ENCODE results near the gene NAPEPLD.
"Not testable (repeated sequence)": the region's sequence is repeated elsewhere in the genome, so short reads cannot be mapped to it uniquely, and the experiment has no call there.

Gene NAPEPLD

GRCh38 chr7:103148994-103149807 is at the start of gene NAPEPLD:
TSS of gene NAPEPLD (minus strand) at chr7:103149099. CDS start at chr7:103128776, 20,323 bp downstream.
- DNase-seq (ENCODE audit: low read depth in 2 of 2, low spot score in 1 of 2), result peak; percentile 28 to 34

DNA sequence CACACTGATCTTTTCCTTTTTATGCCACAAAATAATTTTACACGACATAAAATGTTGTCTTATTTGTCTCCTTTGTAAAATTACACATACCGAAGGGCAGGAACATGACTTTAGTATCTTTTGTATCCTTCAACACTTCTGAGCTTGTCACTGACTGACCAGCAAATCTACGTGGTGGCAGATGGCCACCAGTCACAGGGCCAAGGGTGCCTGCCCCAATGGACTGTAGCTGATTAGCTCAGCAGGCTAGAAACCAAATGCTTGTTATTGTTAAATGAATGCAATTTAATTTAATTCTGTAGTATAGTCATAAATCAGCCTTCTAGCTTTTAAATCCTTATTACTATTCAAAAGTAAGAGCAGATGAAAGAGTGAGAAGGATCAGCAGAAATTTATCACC is 49.2 kb upstream of the NAPEPLD start:
- DNase-seq (ENCODE audit: low read depth in 2 of 2, low spot score in 1 of 2), result not testable (repeated sequence)

GRCh38 chr7:103195364-103195763 is 46.5 kb upstream of the NAPEPLD start:
- DNase-seq (ENCODE audit: low read depth in 2 of 2, low spot score in 1 of 2), result not testable (repeated sequence)

DNA sequence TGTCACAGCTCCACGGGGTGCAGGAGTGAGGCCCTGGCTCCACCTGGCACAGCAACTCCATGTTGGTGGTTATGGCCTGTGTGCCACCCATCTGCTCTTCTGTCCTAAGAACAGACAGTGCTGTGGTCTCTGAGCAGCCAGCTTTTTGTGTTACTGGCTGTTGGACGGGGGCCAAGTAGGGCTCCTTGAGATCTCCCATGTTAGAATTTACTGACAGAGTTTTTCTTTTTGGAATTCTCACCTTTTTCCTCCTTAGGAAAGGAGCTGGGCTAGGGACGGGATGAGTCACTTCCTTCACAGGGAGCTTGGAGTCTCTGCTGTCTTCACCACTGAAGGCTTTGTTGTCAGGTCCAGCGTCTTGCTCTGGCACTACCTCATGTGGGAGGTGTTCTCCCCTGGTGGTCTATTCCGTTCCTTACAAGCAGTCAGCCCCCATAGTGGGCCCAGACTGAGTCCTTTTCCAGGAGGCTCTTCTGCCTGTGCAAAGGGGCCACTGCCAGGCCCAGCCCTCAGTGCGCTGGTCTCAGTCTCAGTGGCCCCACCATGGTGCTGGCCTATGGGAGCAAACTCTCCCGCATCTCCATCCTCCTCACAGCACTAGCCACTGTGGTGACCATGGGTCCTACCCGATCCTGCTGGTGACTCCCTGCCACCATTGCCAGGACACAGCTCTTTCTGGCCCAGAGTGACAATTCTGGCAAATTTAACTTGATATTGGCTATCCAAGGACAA is 23.7 kb upstream of the NAPEPLD start:
- not testable (repeated sequence) for DNase-seq (ENCODE audit: low read depth in 2 of 2, low spot score in 1 of 2)

DNA sequence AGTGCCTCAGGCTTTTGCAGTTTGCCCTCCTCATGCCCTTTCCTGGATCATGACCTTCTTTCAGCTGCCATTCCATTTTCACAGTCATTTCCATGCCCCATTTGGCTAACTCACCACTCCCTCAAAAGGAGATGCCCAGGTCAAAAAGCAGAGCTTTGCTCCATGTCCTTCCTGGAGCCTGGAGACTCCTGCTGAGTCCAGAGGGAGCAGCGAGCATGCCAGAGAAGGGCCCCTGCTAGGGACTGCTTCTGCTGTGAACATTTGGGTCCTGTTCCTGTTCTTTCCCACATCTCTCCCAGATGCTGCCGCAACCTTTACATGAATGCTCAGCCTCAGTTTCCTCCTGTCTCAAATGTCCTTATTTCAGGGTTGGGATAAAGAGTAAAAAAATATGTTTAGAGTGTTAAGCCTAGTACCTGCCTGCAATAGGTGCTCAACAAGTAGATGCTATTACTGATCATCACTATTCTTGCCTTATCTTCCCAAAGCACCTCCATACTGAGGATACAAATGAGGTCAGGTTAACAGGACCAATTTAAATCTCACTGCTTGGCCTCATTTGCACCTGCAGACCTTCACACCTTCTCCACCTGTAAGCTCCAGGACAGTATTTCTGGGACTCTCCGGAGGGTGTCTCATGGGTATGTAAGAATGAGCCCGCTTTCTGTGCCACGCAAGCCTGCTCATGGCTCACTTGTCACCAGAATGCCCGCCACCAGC is 23.0 kb upstream of the NAPEPLD start:
- DNase-seq (ENCODE audit: low read depth in 2 of 2, low spot score in 1 of 2), result not testable (repeated sequence)

DNA sequence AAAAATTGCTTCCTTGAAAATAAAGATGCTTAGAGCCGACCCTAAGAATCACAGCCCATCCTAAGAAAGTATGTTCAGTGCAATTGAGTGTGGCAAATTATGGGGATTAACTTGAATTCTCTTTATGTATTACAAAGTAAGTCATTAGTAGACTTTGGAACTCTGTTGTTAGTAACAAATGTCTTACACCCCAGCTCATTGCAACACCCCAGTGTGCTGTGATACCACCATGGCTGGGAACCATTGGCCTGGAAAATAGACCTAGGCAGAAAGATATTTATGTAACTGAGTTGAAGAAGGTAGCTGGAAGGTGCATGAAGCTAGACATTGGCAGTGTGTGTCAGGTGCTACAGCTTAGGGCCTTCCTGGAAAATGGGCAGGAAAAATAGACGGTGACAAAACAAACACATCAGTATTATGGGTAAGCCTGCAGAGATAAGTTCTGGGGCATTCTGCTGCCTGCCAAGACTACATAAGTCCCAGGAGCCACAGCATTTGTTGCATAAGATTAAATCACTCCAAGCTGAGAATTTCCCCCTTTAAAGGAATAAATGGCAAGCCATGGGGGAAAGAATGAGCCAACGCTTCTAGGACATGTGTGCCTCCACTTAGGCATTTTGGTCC is 18.1 kb upstream of the NAPEPLD start:
- not testable (repeated sequence) for DNase-seq (ENCODE audit: low read depth in 2 of 2, low spot score in 1 of 2)

DNA sequence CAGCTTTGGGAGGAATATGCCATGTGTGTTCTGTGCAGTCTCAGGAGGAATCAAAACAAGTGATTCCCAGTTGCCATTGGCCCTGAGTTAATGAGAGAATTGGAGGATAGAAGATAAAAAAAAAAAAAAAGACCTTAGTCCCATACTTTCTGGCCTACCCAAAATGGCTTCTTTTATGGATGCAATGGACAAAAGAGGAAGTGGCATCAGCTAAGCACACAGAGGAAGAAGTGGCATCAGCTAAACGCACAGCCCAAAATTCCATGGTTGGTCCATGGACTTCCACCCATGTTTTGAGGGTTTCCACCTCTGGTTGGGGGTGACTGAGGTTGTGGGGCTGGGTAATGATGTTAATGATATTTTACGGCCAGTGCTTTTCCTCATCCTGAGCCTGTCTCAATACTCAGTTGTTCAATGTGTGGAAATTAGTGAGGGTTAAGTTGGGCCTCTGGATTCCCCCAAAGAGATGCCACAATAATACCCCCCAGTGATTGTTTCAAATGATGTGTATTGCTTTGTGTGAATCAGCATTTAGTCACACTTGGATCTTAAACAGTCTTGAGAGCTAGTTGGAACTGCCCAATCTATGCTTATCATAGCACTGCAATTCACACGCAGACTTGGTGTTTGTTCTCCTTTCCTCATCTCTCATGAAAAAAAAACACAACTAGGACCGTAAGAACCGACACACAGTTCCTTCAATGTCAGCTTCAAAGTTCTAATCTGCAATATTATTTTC is 14.4 kb upstream of the NAPEPLD start:
- DNase-seq (ENCODE audit: low read depth in 2 of 2, low spot score in 1 of 2), result not testable (repeated sequence)

DNA sequence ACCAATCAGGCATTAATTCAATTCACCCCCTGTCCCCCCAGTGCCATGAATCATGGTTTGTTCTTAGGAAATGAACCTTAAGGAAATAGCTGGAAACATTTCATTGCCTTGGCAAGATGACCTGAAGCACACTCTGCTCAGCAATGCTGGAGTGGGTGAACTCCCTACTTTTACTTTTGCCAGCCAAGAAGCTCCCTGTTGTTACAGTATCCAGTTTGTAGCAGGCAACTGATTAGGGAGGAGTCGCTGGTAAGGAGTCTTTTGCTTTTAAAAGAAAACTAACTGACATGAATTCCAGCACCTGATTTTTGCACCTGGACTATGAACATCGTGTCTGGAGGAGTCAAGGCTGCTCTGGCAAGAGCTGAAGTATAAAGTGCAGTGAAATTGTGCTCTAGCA is 13.7 kb upstream of the NAPEPLD start:
- DNase-seq (ENCODE audit: low read depth in 2 of 2, low spot score in 1 of 2), result not testable (repeated sequence)

- DNase-seq (ENCODE audit: low read depth in 2 of 2, low spot score in 1 of 2), result not testable (repeated sequence)
Observed at GRCh38 chr7:103161998-103162616, 13.2 kb upstream of the NAPEPLD start.

DNA sequence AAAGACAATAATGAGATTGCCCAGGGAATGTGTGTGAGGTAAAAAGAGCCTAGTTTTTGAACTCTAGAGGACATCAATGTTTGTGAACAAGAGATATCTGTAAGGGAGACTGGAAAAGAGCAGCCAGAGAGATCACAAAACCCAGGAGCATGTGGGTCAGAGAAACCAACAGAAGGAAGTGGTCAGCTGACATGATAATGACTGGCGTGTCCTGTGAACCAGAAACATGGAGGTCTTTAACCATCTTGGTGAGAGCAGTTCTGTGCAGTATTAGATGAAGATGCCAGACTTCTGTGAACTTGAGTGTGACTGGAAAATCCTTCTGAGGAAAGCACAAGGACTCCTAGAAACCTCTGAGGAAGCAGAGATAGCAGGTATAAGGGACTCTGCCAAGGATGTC is 10.2 kb upstream of the NAPEPLD start:
- DNase-seq (ENCODE audit: low read depth in 2 of 2, low spot score in 1 of 2), result not testable (repeated sequence)

DNA sequence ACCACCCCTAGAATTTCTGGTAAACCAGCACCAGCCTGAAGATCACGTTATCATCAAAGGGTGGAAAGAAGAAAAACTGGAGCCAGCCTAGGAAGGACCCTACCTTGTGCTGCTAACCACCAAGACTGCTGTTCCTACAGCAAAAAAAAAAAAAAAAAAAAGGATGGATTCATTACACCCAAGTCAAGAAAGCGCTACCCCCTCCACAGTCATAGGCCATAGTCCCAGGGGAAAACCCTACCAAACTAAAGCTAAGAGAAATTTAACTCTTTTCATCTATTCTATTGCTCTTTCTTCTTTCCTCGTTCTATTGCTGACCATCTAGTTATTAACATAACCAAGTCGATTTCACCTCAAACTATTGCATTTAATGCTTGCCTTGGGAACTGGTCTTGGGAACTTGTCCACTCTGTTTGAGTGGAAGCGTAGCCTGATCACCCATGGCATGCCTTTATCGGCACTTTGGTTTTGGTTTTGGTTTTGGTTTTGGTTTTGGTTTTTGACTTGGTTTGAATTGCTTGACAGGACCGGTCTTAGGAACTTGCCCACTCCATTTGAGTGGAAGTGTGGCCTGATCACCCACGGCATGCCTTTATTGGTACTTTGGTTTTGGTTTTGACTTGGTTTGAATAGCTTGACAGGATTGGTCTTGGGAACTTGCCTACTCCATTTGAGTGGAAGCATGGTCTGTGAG is 6.6 kb upstream of the NAPEPLD start:
- DNase-seq (ENCODE audit: low read depth in 2 of 2, low spot score in 1 of 2), result not testable (repeated sequence)

- DNase-seq (ENCODE audit: low read depth in 2 of 2, low spot score in 1 of 2), result no peak
Observed at GRCh38 chr7:103154042-103154441, 5.1 kb upstream of the NAPEPLD start.

DNA sequence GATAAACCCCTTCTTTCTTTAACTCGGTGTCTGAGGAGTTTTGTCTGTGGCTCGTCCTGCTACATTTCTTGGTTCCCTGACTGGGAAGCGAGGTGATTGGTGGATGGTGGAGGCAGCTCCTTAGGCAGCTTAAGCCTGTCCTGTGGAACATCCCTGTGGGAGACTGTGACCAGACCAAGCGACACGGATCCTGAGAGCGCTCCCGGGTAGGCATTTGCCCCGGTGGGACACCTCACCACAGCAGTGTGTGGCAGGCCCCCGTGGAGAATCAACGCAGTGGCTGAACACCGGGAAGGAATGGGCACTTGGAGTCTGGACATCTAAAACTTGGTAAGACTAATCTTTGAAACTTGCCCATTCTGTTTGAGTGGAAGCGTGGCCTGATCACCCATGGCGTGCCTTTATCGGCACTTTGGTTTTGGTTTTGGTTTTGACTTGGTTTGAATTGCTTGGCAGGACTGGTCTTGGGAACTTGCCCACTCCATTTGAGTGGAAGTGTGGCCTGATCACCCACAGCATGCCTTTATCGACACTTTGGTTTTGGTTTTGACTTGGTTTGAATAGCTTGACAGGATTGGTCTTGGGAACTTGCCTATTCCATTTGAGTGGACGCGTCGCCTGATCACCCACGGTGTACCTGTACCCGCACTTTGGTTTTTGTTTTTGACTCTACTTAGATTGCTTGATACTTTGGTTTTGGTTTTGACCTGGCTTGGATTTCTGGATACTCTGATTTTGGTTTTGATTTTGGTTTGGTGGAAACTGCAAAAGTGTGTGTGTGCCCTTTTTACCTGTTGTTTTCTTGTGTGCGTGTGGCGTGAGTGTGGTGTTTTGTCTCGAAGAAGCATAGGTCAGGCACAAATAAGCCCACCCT is 4.1 kb upstream of the NAPEPLD start:
- not testable (repeated sequence) for DNase-seq (ENCODE audit: low read depth in 2 of 2, low spot score in 1 of 2)

DNA sequence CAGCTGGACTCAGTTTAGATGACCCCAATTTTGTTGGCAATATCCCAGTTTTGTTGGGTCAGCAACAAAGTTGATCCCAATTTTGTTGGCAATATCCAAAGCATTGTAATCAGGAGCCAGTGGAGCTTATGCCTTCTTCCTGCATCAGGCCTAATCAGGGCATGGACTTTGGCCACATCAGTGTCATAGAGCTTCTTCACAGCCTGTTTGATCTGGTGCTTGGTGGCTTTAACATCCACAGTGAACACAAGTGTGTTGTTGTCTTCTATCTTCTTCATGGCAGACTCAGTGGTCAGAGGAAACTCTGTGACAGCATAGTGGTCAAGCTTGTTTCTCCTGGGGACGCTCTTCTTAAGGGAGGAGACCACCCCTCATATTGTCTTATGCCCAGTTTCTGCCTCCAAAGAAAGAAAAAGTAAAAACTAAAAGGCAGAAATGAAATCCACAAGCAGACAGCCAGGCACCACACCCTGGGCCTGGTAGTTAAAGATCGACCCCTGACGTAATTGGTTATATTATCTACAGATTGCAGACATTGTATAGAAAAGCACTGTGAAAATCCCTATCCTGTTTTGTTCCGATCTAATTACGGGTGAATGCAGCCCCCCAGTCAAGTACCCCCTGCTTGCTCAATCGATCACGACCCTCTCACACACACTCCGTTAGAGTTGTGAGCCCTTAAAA is 3.2 kb upstream of the NAPEPLD start:
- DNase-seq (ENCODE audit: low read depth in 2 of 2, low spot score in 1 of 2), result not testable (repeated sequence)

DNA sequence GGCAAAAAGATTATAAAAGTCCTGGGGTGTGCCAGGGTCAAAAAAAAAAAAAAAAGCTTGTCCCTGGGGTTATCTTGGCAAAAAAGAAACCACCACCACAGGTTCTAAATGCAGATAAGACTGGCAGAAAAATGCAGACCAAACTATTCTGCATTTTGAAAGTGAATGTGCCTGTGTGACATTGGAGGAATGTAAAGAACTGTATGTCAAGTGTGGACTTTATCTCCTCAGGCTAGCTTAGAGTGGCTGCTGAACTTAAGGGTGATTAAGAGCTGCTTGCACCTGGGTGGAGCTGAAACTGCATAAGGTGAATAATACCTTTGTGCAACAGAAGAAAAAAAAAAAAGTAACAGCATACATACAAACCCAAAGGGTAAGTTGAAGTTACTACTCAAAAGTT is 1.3 kb upstream of the NAPEPLD start:
- no peak for DNase-seq (ENCODE audit: low read depth in 2 of 2, low spot score in 1 of 2)

DNA sequence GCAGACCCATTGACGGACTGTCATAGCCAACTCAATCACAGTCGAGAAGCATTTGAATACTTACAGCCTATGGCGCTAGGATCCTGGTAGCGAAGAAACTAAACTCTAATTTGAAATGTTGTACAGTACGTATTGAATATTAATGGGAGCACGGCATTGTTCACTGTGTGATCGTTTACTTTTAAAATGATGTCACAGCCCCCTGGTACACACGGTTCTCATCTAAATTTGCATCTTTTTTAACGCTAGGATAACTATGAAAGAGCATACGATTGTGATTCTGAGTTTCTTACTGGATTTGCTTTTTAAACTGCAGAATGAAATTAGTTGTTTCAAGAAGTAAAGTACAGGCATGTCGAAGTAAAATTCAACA is 895 bp upstream of the NAPEPLD start:
- no peak for DNase-seq (ENCODE audit: low read depth in 2 of 2, low spot score in 1 of 2)

GRCh38 chr7:103148131-103148993 is 537 bp downstream of the NAPEPLD start:
- DNase-seq (ENCODE audit: low read depth in 2 of 2, low spot score in 1 of 2), result no peak
